Naive B cell (primary cell): ENCODE results near the gene ZNF625. TPM values are rescaled to one million over a fixed set of nuclear protein-coding genes. Genes with fewer than 3 reads are reported as not detected.

Experiments used
- ATAC-seq, 2 donors: fragments of 150-1000 bp; cut with Tn5 transposase; 2 replicates each; pipeline ENCODE4 v1.10.0; 2021; ENCODE audit warnings: low read depth in 2 of 2, mild to moderate bottlenecking in 2 of 2, moderate library complexity in 2 of 2
- DNase-seq: peaks from one replicate; pipeline ENCODE4 v3.0.0; 2022
- H3K27ac Mint-ChIP-seq, 6 donors: one replicate each; pipeline ENCODE4 v1.8.0; 2020 to 2022; ENCODE audit warnings: mild to moderate bottlenecking in 6 of 6, mixed read lengths in 6 of 6, moderate library complexity in 5 of 6, inconsistent platforms in 2 of 6
- H3K27me3 Mint-ChIP-seq, 3 donors: one replicate each; pipeline ENCODE4 v1.8.0; 2021 to 2022; ENCODE audit warnings: mixed read lengths in 3 of 3, mild to moderate bottlenecking in 1 of 3
- H3K36me3 Mint-ChIP-seq, 2 donors: one replicate each; pipeline ENCODE4 v1.8.0; 2020 to 2022; ENCODE audit warnings: mixed read lengths in 2 of 2, inconsistent platforms in 1 of 2, mild to moderate bottlenecking in 1 of 2
- H3K4me1 Mint-ChIP-seq, 3 donors: one replicate each; pipeline ENCODE4 v1.8.0; 2020 to 2022; ENCODE audit warnings: mixed read lengths in 3 of 3, inconsistent platforms in 1 of 3, mild to moderate bottlenecking in 1 of 3, moderate library complexity in 1 of 3
- H3K4me3 Mint-ChIP-seq, 8 donors: one replicate each; pipeline ENCODE4 v1.8.0; 2020 to 2022; ENCODE audit warnings: mild to moderate bottlenecking in 8 of 8, mixed read lengths in 8 of 8, moderate library complexity in 8 of 8, inconsistent platforms in 2 of 8
- H3K9me3 Mint-ChIP-seq, 7 donors: one replicate each; pipeline ENCODE4 v1.8.0; 2020 to 2022; ENCODE audit warnings: mixed read lengths in 7 of 7, mild to moderate bottlenecking in 5 of 7, inconsistent platforms in 2 of 7, moderate library complexity in 1 of 7
- polyA plus RNA-seq, 6 donors: library from polyadenylated mRNA; unstranded; fragments of 300-500 nt; fragmentation: Illumina TruSeq; gene quantifications; one replicate each; pipeline ENCODE4 v1.2.3, GENCODE V29; 2021; ENCODE audit warnings: low read depth in 6 of 6

ZNF625 gene
- polyA plus RNA-seq, 6 donors from 2014 or later: 0.47 to 1.2 (median 0.95) TPM; not detected in 1

DNA sequence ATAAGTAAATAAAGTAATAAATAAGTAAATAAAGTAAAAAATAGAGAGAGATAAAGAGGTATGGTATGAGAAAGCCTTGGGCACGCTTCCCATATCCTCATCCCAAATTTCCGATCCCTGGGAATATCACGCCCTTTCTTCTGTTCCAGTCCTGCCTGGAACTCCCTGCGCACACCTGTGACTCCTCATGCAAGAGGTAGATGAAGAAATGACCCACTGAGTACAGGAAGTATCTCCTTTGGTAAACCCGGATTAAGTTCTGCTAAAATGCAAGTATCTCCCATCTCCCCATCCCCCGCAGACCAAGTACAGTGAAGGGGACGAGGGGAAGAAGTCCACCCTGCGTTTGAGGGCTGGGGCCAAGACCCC is 6.0 kb upstream of the ZNF625 start:
- no peaks in the 10 kb centered on the region for H3K27me3 Mint-ChIP-seq
- H3K4me3 Mint-ChIP-seq: peak overlapping the region; percentile 90 to 100 (median 97)
- peaks cover 24 to 50% (median 38%) of the 10 kb centered on the region in 3 donors for H3K4me1 Mint-ChIP-seq
- no peak for DNase-seq
- peak; percentile 2 for ATAC-seq
- H3K36me3 Mint-ChIP-seq: peaks cover 0 to 12% of the 10 kb centered on the region in 2 donors
- H3K27ac Mint-ChIP-seq: peak overlapping the region; percentile 97 to 100 (median 100)
- no peaks in the 10 kb centered on the region for H3K9me3 Mint-ChIP-seq

DNA sequence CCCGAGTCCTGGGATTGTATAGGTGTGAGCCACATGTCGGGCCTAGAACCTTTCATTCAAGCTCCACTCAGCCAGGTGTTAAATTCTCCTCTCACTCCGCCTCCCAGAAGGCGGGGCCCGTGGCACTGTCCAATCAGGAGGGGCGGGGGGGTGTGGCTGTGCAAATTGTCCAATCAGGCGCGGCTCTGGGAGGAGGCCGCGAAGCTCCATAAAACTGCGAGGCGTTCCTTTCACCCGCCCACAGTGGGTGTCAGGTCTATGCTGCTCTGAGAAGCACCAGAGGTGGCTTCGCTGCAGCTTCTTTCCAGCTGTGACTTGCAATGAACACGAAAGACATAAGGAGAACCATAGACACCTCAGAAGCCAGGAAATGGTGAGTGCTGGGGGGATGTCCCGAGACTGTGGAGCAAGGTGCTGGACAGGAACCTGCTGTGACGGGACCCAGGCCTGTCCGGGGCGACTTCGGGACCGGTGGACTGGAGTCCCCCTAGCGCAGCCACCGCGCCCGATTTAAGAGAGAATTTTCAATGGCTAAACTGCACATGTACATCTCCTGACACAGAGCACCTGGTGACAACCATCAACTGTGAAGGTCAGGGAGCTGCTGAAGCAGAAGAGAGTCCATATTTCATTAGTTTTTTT is 3.4 kb upstream of the ZNF625 start:
- H3K4me3 Mint-ChIP-seq: peak overlapping the region in 2 of 8 donors; percentile 3 to 27
- peaks cover 0 to 7% of the 10 kb centered on the region in 2 donors for H3K36me3 Mint-ChIP-seq
- no peak for ATAC-seq
- H3K9me3 Mint-ChIP-seq: no peaks in the 10 kb centered on the region
- H3K27ac Mint-ChIP-seq: no peak overlapping the region
- H3K4me1 Mint-ChIP-seq: peaks cover 20 to 35% (median 31%) of the 10 kb centered on the region in 3 donors
- no peaks in the 10 kb centered on the region for H3K27me3 Mint-ChIP-seq
- DNase-seq: no peak

DNA sequence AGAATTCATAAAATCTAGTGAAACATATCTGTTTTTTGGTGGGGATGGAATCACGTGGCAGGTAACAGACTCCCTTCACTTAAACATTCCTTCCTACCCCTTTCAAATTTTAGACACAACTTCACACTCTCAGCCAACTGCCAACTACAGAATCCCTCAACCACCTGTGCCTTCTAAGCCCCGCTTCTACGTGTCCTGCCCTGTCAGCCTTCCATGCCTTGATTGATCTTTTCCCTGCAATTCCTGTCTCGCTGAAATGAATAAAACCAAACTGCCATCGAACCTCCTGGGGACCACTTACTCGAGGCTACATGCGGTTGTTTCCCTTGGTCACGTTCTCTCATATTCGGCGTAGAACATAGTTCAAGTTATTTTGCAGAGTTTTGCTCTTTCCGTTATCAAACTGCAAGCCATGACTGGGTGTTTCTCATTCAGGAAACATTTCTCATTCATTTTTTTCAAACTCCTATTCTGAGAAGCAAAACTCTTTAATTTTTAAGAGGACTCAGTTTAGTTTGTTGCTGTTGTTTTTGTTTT is 1.1 kb downstream of the ZNF625 start:
- peak overlapping the region; percentile 93 to 97 (median 94) for H3K4me3 Mint-ChIP-seq
- DNase-seq (no peak), ATAC-seq (no peak)
- no peaks in the 10 kb centered on the region for H3K9me3 Mint-ChIP-seq
- no peaks in the 10 kb centered on the region for H3K27me3 Mint-ChIP-seq
- peaks cover 6 to 26% (median 18%) of the 10 kb centered on the region in 3 donors for H3K4me1 Mint-ChIP-seq
- H3K27ac Mint-ChIP-seq: peak overlapping the region in 2 of 6 donors; percentile 7 to 88
- no peaks in the 10 kb centered on the region for H3K36me3 Mint-ChIP-seq

DNA sequence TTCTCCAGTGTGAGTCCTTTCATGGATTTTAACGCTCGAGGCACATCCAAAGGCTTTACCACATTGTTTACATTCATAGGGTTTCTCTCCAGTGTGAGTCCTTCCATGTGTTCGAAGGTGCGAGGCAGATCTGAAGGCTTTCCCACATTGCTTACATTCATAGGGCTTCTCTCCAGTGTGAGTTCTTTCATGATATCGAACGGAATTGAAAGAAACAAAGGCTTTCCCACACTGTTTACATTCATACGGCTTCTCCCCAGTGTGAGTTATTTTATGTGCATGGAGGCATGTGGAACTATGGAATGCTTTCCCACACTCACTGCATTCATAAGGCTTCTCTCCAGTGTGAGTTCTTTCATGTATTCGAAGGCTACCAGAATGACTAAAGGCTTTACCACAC is 11.2 kb downstream of the ZNF625 start:
- ATAC-seq (no peak), DNase-seq (no peak)
- Mint-ChIP-seq H3K4me1 (peaks cover 10 to 12% (median 11%) of the 10 kb centered on the region in 3 donors), H3K9me3 (peaks cover 4 to 13% (median 7%) of the 10 kb centered on the region in 7 donors), H3K36me3 (peaks cover 24 to 27% of the 10 kb centered on the region in 2 donors), H3K27ac (peak overlapping the region in 1 of 6 donors; percentile 43), H3K27me3 (no peaks in the 10 kb centered on the region), H3K4me3 (no peak overlapping the region)

DNA sequence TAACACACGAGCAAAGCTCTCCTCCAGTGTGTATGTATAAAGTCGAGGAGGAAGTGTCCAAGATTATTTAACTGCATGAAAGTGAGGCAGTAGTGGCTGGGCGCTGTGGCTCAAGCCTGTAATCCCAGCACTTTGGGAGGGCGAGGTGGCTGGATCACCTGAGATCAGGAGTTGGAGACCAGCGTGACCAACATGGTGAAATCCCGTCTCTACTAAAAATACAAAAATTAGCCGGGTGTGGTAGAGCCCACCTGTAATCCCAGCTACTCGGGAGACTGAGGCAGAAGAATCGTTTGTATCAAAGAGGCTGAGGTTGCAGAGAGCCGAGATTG is 15.2 kb downstream of the ZNF625 start:
- Mint-ChIP-seq H3K4me1 (peaks cover 25 to 42% (median 37%) of the 10 kb centered on the region in 3 donors), H3K27ac (peak overlapping the region in 4 of 6 donors; percentile 12 to 64 (median 22)), H3K36me3 (peaks cover 14 to 15% of the 10 kb centered on the region in 2 donors), H3K4me3 (peak overlapping the region in 7 of 8 donors; percentile 48 to 98 (median 88)), H3K27me3 (no peaks in the 10 kb centered on the region), H3K9me3 (peaks cover 4 to 13% (median 7%) of the 10 kb centered on the region in 7 donors)
- no peak for DNase-seq
- no peak for ATAC-seq

DNA sequence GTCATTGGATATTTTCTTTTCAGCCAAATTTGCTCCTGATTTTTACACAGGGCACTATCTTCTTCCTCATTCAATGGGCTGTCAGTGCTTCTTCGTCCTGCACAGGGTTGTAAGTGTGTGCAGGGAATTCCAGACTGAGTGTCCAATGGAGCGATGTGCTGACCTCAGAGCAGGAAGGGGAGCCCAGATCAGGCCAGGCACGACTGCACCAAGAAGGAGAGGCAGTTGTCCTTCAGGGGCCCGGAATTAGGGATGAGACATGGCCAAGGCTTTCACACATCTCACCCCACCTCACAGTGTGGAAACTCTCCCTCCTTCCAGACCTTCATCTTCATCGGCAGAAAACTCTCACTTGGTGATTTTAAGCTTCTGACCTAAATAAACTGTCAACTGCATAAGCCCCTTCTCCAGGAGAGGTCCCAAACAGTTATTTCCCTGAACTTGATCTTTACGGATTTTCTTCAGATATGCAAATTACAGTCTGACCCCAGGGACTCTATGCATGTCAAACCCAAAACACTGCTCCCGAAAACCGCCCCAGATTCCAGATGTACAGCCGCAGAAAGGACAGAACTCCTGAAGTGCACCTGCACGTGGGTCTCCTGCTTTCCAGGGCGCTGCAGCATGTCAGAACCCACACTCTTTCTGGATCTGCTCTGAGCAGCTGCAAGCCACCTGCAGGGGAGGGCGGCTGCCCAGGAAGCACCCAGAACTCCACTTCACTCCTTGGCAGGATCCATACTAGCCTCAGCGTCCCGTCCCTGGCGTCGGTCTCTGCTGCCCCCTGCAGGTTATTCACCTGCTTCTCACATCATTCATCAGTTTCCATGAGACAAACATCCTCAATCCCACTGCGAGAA is 15.8 kb downstream of the ZNF625 start:
- H3K27me3 Mint-ChIP-seq: no peaks in the 10 kb centered on the region
- peaks cover 8 to 9% of the 10 kb centered on the region in 2 donors for H3K36me3 Mint-ChIP-seq
- peak overlapping the region; percentile 87 to 99 (median 93) for H3K4me3 Mint-ChIP-seq
- H3K4me1 Mint-ChIP-seq: peaks cover 25 to 42% (median 37%) of the 10 kb centered on the region in 3 donors
- peak overlapping the region; percentile 26 to 94 (median 70) for H3K27ac Mint-ChIP-seq
- peak; percentile 68 to 69 for ATAC-seq
- DNase-seq: peak; percentile 77
- H3K9me3 Mint-ChIP-seq: peaks cover 3 to 9% (median 7%) of the 10 kb centered on the region in 7 donors

GRCh38 chr19:12139885-12140544 is 16.5 kb downstream of the ZNF625 start, which contains the start of gene ZNF20:
Gene ZNF20 (minus strand): TSS chr19:12140350. CDS start chr19:12140182, 168 bp downstream.
- H3K36me3 Mint-ChIP-seq: peaks cover 2 to 5% of the 10 kb centered on the region in 2 donors
- peaks cover 25 to 42% (median 37%) of the 10 kb centered on the region in 3 donors for H3K4me1 Mint-ChIP-seq
- H3K9me3 Mint-ChIP-seq: peaks cover 0 to 1% (median 0%) of the 10 kb centered on the region in 7 donors
- ATAC-seq (peak; percentile 85 to 91), DNase-seq (peak; percentile 87)
- peak within 1 kb of the TSS; percentile 87 to 99 (median 93) for H3K4me3 Mint-ChIP-seq
- no peaks in the 10 kb centered on the region for H3K27me3 Mint-ChIP-seq
- H3K27ac Mint-ChIP-seq: peak within 1 kb of the TSS; percentile 26 to 94 (median 79)

- Mint-ChIP-seq H3K27me3 (no peaks in the 10 kb centered on the region), H3K9me3 (no peaks in the 10 kb centered on the region)
- no peak for DNase-seq
These were observed 17.3 kb downstream of the ZNF625 start for GRCh38 chr19:12139269-12139668.

DNA sequence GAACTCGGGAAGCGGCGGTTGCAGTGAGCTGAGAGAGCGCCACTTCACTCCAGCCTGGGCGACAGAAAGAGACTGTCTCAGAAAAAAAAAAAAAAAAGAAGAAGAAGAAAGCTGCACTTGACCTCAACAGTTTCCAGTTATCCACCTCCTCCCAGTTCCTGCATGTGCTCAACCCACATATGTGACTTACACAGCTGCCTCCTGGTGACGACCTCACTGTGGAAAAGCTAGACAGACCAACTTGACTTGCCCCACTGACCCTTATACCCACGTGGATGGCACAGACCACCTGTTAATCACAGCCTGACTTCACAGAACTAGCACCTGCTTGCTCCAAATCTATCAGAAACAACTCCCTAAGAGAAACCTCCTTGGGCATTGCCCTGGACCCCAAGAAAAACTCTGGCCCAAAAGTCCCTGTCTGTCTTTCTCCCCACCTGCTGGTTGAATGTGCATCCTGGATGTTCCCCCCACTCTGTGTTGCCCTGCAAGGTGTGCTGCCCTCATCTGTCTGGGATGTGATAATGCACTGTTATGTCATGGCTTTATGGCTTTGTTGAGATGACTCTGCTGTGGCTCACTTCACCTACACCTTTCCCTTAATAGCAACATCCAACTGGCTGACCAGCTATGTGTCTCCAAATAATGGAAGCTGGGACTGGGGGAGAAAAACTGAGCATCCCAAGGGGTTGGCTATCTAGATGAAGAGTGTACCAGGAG is 19.2 kb downstream of the ZNF625 start:
- Mint-ChIP-seq H3K9me3 (peaks cover 0 to 16% (median 15%) of the 10 kb centered on the region in 7 donors), H3K36me3 (peaks cover 16 to 20% of the 10 kb centered on the region in 2 donors), H3K4me3 (peak overlapping the region in 4 of 8 donors; percentile 7 to 88 (median 42))

More at GRCh38 chr19:12139269-12139668, 17.3 kb downstream of the ZNF625 start:
- Mint-ChIP-seq H3K4me1 (peaks cover 25 to 42% (median 37%) of the 10 kb centered on the region in 3 donors), H3K27ac (peak overlapping the region in 2 of 6 donors; percentile 24 to 26), H3K4me3 (peak overlapping the region; percentile 87 to 99 (median 93)), H3K36me3 (peaks cover 0 to 5% of the 10 kb centered on the region in 2 donors)
- no peak for ATAC-seq

GRCh38 chr19:12133069-12133468 is 23.5 kb downstream of the ZNF625 start:
- peaks cover 27 to 29% of the 10 kb centered on the region in 2 donors for H3K36me3 Mint-ChIP-seq
- H3K4me3 Mint-ChIP-seq: no peak overlapping the region
- peaks cover 0 to 31% (median 25%) of the 10 kb centered on the region in 7 donors for H3K9me3 Mint-ChIP-seq
- no peaks in the 10 kb centered on the region for H3K27me3 Mint-ChIP-seq
- ATAC-seq (no peak), DNase-seq (no peak)
- no peak overlapping the region for H3K27ac Mint-ChIP-seq
- peaks cover 7 to 11% (median 9%) of the 10 kb centered on the region in 3 donors for H3K4me1 Mint-ChIP-seq

More for the DNA sequence above, 19.2 kb downstream of the ZNF625 start:
- peak overlapping the region in 3 of 6 donors; percentile 69 to 73 (median 72) for H3K27ac Mint-ChIP-seq
- peak; percentile 43 for DNase-seq
- ATAC-seq: peak; percentile 24 to 35
- H3K27me3 Mint-ChIP-seq: no peaks in the 10 kb centered on the region
- peaks cover 25 to 42% (median 37%) of the 10 kb centered on the region in 3 donors for H3K4me1 Mint-ChIP-seq

DNA sequence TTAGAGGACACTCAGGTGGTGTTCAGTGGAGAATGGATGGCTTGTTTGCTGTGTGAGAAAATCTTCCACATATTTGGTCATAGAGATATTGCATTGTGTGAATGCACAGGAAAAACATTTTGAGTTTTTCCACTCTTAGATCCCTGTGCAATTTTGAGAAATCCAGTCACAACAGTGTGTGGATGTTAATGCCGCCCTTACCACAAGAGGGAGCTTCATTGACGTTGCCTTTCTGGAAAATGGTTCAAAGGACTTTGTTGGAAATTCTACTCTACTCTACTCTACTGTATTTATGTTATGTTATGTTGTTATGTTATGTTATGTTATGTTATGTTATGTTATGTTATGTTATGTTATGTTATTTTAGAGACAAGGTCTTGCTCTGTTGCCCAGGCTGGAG is 29.8 kb downstream of the ZNF625 start:
- no peak overlapping the region for H3K27ac Mint-ChIP-seq
- H3K36me3 Mint-ChIP-seq: peaks cover 0 to 8% of the 10 kb centered on the region in 2 donors
- no peaks in the 10 kb centered on the region for H3K27me3 Mint-ChIP-seq
- peaks cover 0 to 10% (median 4%) of the 10 kb centered on the region in 7 donors for H3K9me3 Mint-ChIP-seq
- ATAC-seq (no peak), DNase-seq (no peak)
- no peak overlapping the region for H3K4me3 Mint-ChIP-seq
- no peaks in the 10 kb centered on the region for H3K4me1 Mint-ChIP-seq
